Loucy (cell line): Measurements from ENCODE around the gene ASTL.

ENCODE experiments used
- H2AFZ ChIP-seq: fragments of 200-600 bp; sonication (generic); 2 replicates; pipeline ENCODE4 v1.6.0; 2016; ENCODE audit warnings: antibody characterized with exemption, mild to moderate bottlenecking, low read length, moderate library complexity
- H3F3A ChIP-seq: fragments of 200-600 bp; 2 replicates; pipeline ENCODE4 v1.6.0; 2016; ENCODE audit warnings: antibody characterized with exemption, low read depth, mild to moderate bottlenecking
- H3K27me3 ChIP-seq: fragments of 200-600 bp; sonication (generic); 2 replicates; pipeline ENCODE4 v1.6.1; 2014; ENCODE audit warnings: low read length, mild to moderate bottlenecking; ENCODE audit not compliant: insufficient read depth, poor library complexity, severe bottlenecking
- H3K36me3 ChIP-seq: fragments of 200-600 bp; sonication (generic); 2 replicates; pipeline ENCODE4 v1.6.1; 2016; ENCODE audit warnings: low read length; ENCODE audit not compliant: insufficient read depth
- H3K4me1 ChIP-seq: fragments of 200-600 bp; sonication (generic); 2 replicates; pipeline ENCODE4 v1.5.1; 2014; ENCODE audit warnings: low read length, mild to moderate bottlenecking; ENCODE audit not compliant: insufficient read depth, poor library complexity, severe bottlenecking
- H3K4me2 ChIP-seq: fragments of 200-600 bp; sonication (generic); 2 replicates; pipeline ENCODE4 v1.6.0; 2014; ENCODE audit warnings: antibody characterized with exemption, low read length, low read depth, mild to moderate bottlenecking; ENCODE audit not compliant: poor library complexity, severe bottlenecking
- H3K4me3 ChIP-seq: fragments of 200-600 bp; sonication (generic); 2 replicates; pipeline ENCODE4 v1.5.1; 2014; ENCODE audit warnings: low read length, mild to moderate bottlenecking, mixed read lengths; ENCODE audit not compliant: poor library complexity, severe bottlenecking
- H3K79me2 ChIP-seq: fragments of 200-600 bp; sonication (generic); 2 replicates; pipeline ENCODE4 v1.6.1; 2014; ENCODE audit warnings: low read length; ENCODE audit not compliant: insufficient read depth
- H3K9ac ChIP-seq: fragments of 200-600 bp; sonication (generic); 2 replicates; pipeline ENCODE4 v1.6.0; 2014; ENCODE audit warnings: mild to moderate bottlenecking, low read depth, low read length, moderate library complexity; ENCODE audit not compliant: poor library complexity, severe bottlenecking
- H3K9me2 ChIP-seq: fragments of 200-600 bp; sonication (generic); replicated peaks from 2 replicates; pipeline ENCODE4 v1.6.1; 2016; ENCODE audit warnings: low read depth, low read length, mixed read lengths
- H3K9me3 ChIP-seq: fragments of 200-600 bp; sonication (generic); 2 replicates; pipeline ENCODE4 v1.6.1; 2014; ENCODE audit warnings: mild to moderate bottlenecking, antibody characterized with exemption, low read length, low read depth; ENCODE audit not compliant: insufficient read depth
- H4K20me1 ChIP-seq: fragments of 200-600 bp; sonication (generic); 2 replicates; pipeline ENCODE4 v1.6.0; 2014; ENCODE audit warnings: antibody characterized with exemption, low read length, mild to moderate bottlenecking; ENCODE audit not compliant: insufficient read depth, poor library complexity, severe bottlenecking
- CTCF ChIP-seq: fragments of 200-600 bp; sonication (generic); conservative IDR thresholded peaks from 2 replicates; pipeline ENCODE4 v1.5.1; 2014; ENCODE audit warnings: mild to moderate bottlenecking, antibody characterized with exemption, low read length
- EZH2phosphoT487 ChIP-seq: fragments of 200-600 bp; IDR thresholded peaks from 2 replicates; pipeline ENCODE4 v1.6.1; 2018; ENCODE audit warnings: antibody characterized with exemption, mild to moderate bottlenecking, moderate library complexity, borderline replicate concordance

The ASTL gene

GRCh38 chr2:96105152-96105915 is 33.0 kb downstream of the ASTL start:
- H3K9me2 ChIP-seq = no peaks in the 10 kb centered on the region
- H3K79me2 ChIP-seq = no peaks in the 10 kb centered on the region
- H3K27me3 ChIP-seq = no peaks in the 10 kb centered on the region
- H2AFZ ChIP-seq = no peak overlapping the region
- H3K4me2 ChIP-seq = no peak overlapping the region
- no peak for TF ChIP-seq CTCF
- TF ChIP-seq EZH2phosphoT487 = no peak
- no peak overlapping the region for H3K4me3 ChIP-seq
- no peaks in the 10 kb centered on the region for H4K20me1 ChIP-seq
- peaks cover 8% of the 10 kb centered on the region for H3K4me1 ChIP-seq
- H3F3A ChIP-seq = no peaks in the 10 kb centered on the region
- H3K36me3 ChIP-seq = no peaks in the 10 kb centered on the region
- no peak overlapping the region for H3K9ac ChIP-seq
- no peaks in the 10 kb centered on the region for H3K9me3 ChIP-seq

- no peaks in the 10 kb centered on the region for H3K9me2 ChIP-seq
- H3K79me2 ChIP-seq = no peaks in the 10 kb centered on the region
- H3K36me3 ChIP-seq = no peaks in the 10 kb centered on the region
- H3K4me3 ChIP-seq = no peak overlapping the region
- no peaks in the 10 kb centered on the region for H3F3A ChIP-seq
- H2AFZ ChIP-seq = no peak overlapping the region
- H3K4me2 ChIP-seq = no peak overlapping the region
- no peak overlapping the region for H3K9ac ChIP-seq
- H3K4me1 ChIP-seq = peaks cover 14% of the 10 kb centered on the region
- no peaks in the 10 kb centered on the region for H3K27me3 ChIP-seq
- H4K20me1 ChIP-seq = no peaks in the 10 kb centered on the region
- no peaks in the 10 kb centered on the region for H3K9me3 ChIP-seq
- TF ChIP-seq CTCF (no peak), EZH2phosphoT487 (no peak)
These were observed 33.8 kb downstream of the ASTL start for GRCh38 chr2:96104487-96104861.

- peak overlapping the region; percentile 66; the same call in 1 of the 2 replicates for H2AFZ ChIP-seq
- H3K9me2 ChIP-seq = no peaks in the 10 kb centered on the region
- no peaks in the 10 kb centered on the region for H4K20me1 ChIP-seq
- peak overlapping the region; percentile 35 for H3K4me2 ChIP-seq
- H3K9ac ChIP-seq = peak overlapping the region; percentile 35
- H3F3A ChIP-seq = no peaks in the 10 kb centered on the region
- H3K27me3 ChIP-seq = no peaks in the 10 kb centered on the region
- H3K9me3 ChIP-seq = no peaks in the 10 kb centered on the region
- TF ChIP-seq EZH2phosphoT487 = no peak
- TF ChIP-seq CTCF = no peak
- peaks cover 14% of the 10 kb centered on the region for H3K4me1 ChIP-seq
- H3K79me2 ChIP-seq = no peaks in the 10 kb centered on the region
- no peaks in the 10 kb centered on the region for H3K36me3 ChIP-seq
- no peak overlapping the region for H3K4me3 ChIP-seq
These were observed 34.4 kb downstream of the ASTL start for GRCh38 chr2:96103761-96104486.
